ENCODE measurements around the gene HK1.

DNA sequence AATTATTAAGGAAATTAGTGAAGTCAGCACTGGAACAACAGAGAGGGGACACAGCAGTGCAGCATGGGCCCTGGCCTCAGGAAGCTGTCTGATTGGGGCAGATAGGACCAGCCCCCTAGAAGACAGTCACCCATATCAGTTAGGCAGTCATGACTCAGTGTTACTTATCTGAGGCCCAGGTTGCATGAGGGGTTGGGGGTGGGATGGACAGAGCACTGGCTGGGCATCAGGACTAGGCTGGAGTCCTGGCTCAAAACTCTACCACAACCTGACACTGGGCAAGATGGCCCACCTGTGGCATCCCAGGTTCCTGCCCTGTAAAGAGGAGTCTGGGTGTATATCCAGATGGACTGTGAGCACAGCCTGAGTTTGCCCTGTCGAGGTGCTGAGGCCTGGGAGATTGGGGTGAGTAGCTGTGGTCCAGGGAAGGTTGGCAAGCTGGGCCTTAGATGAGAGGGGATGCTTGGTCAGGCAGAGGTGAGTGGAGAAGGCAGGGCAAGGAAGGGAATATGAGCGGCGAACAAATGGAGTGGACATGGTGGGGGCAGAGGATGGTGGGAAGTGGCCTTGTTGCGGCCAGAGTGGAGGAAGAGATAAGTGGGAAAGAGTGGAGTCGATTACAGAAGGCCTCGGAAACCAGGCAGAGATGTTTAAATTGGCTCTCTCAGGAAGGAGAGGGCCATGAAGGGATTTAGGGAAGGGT, 37.5 kb downstream of the HK1 start:
- TF ChIP-seq, protein P1, sequence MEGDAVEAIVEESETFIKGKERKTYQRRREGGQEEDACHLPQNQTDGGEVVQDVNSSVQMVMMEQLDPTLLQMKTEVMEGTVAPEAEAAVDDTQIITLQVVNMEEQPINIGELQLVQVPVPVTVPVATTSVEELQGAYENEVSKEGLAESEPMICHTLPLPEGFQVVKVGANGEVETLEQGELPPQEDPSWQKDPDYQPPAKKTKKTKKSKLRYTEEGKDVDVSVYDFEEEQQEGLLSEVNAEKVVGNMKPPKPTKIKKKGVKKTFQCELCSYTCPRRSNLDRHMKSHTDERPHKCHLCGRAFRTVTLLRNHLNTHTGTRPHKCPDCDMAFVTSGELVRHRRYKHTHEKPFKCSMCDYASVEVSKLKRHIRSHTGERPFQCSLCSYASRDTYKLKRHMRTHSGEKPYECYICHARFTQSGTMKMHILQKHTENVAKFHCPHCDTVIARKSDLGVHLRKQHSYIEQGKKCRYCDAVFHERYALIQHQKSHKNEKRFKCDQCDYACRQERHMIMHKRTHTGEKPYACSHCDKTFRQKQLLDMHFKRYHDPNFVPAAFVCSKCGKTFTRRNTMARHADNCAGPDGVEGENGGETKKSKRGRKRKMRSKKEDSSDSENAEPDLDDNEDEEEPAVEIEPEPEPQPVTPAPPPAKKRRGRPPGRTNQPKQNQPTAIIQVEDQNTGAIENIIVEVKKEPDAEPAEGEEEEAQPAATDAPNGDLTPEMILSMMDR (IDR thresholded peaks at IDR 0.05) = no peak
- TF ChIP-seq POLR2A (IDR thresholded peaks at IDR 0.05) = no peak
